Measurements from ENCODE around the gene VKORC1.

- TF ChIP-seq EP300 (IDR thresholded peaks at IDR 0.05) (no peak), CTCF (IDR thresholded peaks at IDR 0.05) (no peak)
These were observed 15.8 kb upstream of the VKORC1 start for GRCh38 chr16:31110106-31111034.
